Uterus (tissue), 2 donors: ENCODE results near the gene ACTN3.

ENCODE experiments used
- CTCF ChIP-seq, 4 experiments: fragments of 200-600 bp in 2 of 4; fragments of 450-650 bp in 2 of 4; sonication (generic) in 2 of 4; IDR thresholded peaks; one replicate each; pipeline ENCODE4 v1.5.1; 2016 to 2019; ENCODE audit warnings: antibody characterized with exemption in 4 of 4, mild to moderate bottlenecking in 2 of 4, moderate library complexity in 1 of 4
- POLR2A ChIP-seq, 2 donors: fragments of 450-650 bp; IDR thresholded peaks; one replicate each; pipeline ENCODE4 v1.6.1; 2016; ENCODE audit warnings: antibody characterized with exemption in 2 of 2, mild to moderate bottlenecking in 1 of 2, moderate library complexity in 1 of 2

GRCh38 chr11:66510990-66511339 lies 35.7 kb upstream of the ACTN3 start:
- TF ChIP-seq CTCF (IDR thresholded peaks at IDR 0.05) (no peak), POLR2A (IDR thresholded peaks at IDR 0.05) (no peak)
